ENCODE data around the gene DPEP1.
A peak's percentile ranks its signal among the peaks of the same experiment; 100 is the strongest.

The DPEP1 gene

DNA sequence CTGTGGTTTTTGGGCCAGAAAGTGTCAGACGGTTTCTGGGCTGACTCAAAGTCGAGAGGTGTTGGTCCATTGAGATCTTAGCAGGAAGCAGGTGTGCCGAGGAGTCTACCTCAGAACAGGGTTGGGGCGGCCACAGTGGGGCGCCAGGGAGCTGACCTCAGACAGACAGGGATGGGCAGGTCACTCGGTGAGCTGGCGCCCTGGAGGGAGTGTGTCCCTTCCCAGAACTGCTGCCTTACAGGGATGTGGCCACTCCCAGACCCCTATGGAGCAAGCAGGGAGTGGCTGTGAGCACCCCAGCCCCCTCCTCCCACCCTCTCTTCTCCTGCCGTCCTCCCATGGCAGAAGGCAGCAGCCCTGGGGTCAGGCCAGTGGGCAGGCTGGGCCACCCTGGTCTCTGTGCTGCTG, 14.0 kb upstream of the DPEP1 start:
- DNase-seq (ENCODE audit: low spot score), result no peak

DNA sequence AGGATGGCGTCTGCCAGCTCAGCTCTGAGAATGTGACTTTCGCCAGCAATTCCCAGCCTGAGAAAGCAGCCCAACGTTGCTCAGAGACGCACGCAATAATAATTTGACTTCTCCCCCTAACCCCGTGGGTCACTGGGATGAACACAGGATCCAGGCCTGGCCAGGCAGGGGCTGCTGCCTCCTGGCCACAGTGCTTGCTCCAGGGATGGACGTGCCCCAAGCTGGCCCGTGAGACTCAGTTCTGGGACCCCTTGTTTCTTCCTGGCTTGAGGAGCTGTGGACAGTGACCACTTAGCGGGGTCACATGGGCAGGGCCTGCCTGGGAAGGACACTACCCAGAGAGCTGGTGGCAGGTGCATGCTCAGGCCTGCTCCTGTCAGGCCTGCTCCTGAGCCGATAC, 13.5 kb upstream of the DPEP1 start:
- no peak for DNase-seq (ENCODE audit: low spot score)

DNA sequence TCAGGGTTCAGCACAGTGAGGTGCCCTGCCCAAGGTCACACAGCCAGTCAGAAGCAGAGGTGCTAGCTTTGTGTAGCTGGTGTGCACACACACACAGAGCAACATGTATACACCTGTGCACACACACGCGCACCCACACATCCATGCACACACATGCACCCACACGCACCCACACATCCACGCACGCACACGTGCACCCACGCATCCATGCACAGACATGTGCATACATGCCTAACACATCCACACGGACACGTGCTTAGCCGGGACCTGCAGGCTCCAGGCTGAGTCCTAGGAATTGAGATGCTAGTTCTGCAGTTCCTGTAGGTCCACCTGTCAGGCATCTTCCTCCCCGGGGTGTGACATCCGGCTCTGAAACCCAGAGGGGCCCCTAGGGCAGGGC, 13.0 kb upstream of the DPEP1 start:
- no peak for DNase-seq (ENCODE audit: low spot score)

DNA sequence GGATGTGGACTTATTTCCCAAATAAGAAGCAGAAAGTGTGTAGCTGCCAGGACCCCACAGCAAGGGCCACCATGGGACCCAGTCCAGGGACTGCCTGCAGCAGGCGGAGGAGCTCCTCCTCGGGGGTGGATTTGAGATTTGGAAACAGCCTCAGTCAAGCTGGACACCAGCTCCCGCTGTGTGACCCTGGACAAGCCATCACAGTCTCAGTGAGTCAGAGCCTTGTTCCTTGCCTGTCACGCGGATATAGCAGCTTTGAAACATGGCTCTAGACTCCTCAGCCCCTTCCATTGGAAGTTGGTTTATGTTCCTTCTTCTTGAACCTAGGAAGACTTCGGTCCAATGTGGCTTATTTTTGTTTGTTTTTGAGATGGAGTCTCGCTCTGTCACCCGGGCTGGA, 12.5 kb upstream of the DPEP1 start:
- no peak for DNase-seq (ENCODE audit: low spot score)

DNA sequence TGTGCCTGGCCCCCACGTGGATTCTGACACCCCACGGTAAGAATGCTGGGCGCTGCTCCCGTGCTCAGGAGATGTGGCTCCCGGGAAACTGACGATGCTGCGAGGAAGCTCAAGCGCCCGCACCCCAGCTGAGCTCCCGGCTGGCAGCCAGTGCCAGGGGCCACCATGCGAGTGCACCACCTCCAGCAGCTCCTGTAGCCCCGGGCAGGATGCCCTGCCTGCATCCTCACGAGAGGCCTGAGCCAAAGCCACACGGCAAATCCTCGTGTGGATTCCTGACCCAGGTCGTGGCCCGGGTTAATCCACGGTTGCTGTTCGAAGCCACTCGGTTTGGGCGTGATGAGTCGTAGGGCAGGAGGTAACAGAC, 11.6 kb upstream of the DPEP1 start:
- DNase-seq (ENCODE audit: low spot score), result no peak

DNA sequence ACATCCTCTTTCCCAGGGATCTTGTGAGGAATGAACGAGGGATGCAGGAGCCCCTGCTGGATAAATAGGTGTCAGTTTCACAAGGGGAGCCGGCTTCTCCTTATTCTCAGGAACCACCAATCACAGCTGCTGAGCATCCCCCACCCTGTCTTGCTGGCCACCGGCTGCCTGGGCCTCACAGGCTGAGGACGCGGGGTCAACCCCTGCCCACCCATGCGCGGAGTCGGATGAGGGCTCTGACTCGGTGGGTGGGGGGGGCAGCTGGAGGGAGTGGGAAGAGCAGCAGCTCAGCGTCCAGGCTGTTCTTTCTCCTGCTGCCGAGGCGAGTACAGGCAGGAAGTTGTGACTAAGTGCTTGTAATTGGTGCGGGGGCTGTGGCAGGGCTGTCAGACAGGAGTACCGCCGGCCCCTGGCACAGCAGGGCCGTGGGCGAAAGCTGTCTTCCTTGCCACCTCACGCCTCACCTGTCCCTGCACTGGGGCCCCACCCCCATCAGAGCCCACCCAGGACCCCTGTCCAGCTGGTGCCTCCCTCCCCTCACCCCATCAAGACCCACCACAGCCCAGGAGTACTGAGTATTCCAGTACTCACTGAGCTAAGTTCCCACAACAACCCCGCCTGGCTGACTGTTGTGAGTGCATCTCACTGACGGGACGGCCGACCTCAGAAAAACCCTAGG, 11.0 kb upstream of the DPEP1 start:
- DNase-seq (ENCODE audit: low spot score), result peak; percentile 58

DNA sequence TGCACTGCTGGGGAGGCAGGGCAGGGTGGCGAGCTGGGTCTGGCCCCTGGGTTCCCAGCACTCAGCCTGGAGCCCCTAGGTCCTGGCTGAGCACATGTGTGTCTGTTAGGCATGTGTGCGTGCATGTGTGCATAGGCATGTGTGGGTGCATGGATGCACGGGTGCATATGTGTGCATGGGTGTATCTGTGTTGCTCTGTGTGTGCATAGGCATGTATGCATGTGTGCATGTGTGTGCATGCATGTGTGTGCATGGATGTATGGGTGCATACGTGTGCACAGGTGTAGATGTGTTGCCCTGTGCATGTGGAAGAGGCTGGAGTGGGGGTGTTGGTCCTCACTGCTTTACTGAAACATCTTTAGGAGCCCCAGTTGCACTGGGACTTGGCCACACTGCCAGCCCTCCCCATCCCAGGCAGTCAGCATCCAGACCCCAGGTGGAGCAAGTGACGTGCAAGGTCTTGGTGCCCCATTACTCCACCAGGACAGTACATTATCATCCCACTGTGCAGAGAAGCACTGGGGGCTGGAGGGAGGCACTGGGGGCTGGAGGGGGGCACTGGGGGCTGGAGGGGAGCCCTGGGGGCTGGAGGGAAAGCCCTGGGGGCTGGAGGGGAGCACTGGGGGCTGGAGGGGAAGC, 10.4 kb upstream of the DPEP1 start:
- DNase-seq (ENCODE audit: low spot score), result no peak

DNA sequence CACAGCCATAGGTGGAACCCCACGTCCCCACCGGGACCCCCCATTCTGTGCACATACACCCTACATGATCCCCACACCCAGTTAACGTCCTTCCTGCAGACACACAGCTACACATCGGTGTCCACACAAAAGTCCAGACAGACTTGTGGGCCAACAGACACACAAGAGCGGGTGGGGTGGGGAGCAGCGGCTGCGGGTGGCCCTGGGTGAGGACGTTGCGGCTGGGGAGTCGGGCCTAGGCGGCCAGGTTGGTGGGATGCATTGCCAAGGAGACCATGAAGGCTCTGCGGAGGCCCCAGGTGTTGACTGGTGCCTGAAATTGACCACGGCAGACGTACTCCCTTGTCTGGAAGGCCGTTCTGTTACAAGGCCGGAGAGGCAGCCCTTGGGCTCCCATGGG, 8.7 kb upstream of the DPEP1 start:
- no peak for DNase-seq (ENCODE audit: low spot score)

DNA sequence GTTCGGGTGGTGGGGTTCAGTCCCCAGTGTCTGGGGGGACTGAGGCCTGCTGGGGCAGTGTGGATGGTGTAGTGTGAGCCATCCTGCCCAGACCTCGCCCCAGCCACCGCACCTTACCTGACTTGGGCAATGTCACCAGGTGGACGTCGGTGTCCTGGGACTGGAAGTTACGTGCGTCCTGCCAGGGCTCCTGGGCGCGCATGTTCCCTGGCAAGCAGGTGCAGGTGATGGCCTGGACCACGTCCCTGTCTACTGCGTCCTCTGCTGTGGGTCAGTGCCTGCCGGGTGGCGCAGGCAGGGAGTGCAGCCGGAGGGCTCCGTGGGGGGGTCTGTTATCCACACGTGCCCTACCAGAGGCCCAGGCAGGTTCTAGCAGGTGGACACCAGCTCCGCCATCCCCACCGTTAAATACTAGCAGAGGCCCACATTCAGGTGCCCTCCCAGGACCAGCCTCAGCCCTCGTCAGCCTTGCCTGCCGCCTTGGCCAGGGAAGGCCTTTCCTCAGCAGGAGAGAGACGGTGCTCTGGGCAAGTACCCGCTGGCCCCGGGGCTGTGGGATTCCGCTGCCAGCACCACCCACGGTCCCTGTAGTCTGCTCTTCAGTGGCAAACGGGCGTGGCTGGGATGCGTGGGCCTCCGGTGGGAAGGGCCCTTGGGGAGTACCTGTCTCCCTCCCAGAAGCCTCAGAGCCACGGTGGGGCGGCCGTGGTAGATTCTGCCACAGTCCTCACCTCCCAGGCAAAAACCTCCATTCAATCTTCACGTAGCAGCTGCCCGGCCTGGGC, 8.1 kb upstream of the DPEP1 start:
- DNase-seq (ENCODE audit: low spot score), result no peak

DNA sequence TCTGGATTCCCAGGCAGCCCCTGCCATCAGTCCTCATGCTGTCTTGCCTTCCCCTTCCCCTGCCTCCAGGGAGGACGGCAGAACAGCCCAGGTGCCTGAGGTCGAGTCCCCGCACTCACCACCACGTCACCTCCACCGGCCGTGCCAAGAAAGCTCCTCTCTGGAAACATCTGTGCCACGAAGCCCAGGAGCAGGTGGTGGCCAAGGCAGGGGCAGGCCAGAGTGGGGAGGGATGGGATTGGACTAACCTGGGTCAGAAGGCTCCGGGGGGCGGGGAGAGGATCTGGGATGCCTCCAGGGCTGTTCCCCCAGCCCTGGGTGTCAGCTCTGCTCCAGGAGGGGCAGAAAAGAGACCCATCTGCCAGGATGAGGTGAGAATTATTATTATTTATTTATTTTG, 7.4 kb upstream of the DPEP1 start:
- no peak for DNase-seq (ENCODE audit: low spot score)

DNA sequence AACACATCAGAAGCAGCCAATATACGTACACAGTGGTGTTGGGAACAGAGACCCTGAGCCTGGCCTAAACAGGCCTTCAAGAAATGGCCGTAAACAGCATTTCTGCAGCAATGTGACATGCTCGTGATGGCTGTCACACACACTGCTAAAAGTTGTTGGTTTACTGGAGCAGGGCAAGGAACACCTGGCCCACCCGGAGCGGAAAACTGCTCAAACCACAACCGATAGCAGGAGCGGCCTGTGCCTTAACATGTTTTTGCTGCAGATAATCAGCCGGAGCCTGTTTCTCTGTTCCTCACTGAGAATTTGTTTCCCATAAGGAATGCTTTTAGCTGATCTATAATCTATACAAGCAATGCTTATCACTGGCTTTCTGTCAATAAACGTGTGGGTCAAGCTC, 6.0 kb upstream of the DPEP1 start:
- DNase-seq (ENCODE audit: low spot score), result no peak

DNA sequence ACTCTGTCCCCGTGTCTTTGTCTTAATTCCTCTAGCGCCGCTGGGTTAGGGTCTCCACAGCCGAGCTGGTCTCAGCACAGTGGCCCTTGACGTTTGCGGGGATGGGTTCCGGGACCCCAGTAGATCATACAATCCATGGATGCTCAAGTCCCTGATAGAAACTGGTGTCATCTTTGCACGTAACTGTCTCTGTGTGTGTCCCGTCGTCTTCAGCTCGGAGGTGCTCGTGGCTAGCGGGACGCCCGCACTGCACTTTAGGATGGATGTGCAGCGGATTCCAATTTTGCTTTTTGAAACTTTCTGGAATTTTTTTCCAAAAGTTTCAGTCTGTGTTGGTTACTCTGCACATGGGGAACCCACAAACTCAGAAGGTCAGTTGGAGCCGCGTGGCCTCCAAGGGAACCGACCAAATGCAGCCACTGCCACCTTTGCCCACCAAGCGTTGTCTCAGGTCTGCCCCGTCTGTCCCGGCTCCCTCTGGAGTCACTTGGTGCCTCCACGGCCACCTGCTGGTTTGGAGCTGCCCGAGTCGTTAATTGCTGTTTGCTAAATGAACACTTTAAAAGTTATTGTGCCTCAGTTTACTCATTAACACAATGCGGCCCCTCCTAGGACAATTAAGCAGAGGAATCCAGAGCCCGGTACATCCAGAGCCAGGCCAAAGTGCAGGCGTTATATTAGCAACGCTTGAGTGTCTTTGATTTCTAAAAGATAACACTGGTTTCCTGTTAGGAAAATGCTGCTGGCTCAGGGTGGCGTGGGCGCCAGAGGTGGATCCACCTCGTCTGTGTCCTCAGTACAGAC, 5.3 kb upstream of the DPEP1 start:
- DNase-seq (ENCODE audit: low spot score), result no peak

DNA sequence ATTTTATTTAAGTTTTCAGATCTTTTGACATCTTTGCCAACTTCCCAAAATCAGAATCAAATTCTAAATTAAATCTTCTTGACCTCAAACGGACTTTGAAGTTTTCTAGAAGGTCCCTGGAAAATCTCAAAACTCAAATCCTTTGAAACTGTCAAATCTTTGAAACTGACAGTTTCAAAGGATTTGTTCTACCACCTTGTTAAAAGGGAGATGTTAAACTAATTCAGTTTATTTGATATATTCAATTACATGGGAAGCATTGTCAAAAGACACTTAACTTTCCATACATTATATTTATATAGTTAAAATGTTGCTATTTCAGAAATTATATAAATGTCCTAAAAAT, 3.4 kb upstream of the DPEP1 start:
- DNase-seq (ENCODE audit: low spot score), result no peak

DNA sequence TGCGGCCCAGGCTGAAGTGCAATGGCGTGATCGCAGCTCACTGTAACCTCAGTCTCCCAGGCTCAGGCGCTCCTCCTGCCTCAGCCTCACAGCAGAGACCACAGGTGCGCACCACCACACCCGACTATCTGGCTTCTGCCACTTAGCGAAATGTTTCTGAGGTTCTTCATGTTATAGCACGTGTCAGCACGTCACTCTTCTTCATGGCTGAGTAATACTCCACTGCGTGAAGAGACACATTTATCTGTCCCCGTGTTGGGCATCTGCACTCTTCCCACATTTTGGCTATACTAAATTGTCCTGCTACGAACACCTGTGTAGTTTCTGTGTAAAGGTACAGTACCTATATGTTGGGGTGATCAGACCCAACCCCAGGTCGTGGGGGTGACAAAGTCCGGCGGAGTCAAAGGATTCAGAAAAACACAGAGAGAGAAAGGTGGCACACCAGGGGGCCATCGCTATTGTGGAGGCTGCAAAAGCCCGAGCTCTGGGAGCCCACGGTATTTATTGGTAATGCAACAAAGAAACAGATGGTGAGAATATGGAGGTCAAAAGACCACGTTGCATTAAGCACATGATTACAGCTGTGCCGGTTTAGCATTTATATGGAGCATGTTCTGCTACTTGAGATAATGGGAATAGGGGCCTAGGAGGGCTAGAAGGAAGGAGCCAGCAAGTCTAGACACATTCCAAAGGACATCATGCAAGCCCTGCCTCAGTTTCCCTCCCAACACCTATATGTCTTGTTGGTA, 851 bp upstream of the DPEP1 start:
- no peak for DNase-seq (ENCODE audit: low spot score)

DNA sequence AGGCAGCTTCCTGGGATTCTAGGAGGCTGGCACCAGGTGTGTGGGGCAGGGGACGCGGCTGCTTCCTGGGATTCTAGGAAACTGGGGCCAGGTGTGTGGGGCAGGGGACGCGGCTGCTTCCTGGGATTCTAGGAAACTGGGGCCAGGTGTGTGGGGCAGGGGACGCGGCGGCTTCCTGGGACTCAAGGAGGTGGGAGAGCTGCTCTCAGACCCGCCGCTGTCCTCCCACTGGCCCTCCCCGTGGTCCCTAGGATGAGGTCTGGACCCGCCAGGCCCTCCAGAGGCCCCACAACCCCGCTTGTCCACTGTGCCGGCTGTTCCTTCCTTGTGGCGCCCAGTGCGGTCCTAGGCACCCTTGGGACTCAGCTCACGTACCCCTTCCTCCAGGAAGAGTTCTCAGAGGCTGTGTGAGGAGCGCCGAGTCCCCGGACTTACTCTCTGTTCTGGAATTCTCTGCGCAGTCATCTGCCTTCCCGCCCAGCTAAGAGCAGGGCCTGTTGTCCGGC, 565 bp downstream of the DPEP1 start:
- DNase-seq (ENCODE audit: low spot score), result no peak

DNA sequence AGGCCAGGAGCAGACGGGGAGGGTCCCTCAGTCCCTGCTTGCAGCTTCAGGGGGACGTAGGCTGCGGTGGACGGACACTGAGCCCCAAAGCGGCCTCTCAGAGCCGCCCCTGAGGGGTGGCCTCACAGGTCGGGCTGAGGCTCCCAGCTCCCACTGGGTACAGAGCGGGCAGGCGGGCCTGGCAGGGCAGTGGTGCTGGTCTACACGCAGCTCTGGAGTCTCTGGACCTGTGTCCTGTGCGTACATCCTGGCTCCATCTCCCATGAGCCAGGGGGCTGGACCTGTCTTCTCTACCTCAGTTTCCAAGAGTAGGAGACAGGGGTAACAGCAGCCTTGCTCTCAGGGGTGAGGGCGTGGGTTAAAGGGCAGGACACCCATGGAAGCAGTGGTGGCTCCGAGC, 1.7 kb downstream of the DPEP1 start:
- DNase-seq (ENCODE audit: low spot score), result no peak

DNA sequence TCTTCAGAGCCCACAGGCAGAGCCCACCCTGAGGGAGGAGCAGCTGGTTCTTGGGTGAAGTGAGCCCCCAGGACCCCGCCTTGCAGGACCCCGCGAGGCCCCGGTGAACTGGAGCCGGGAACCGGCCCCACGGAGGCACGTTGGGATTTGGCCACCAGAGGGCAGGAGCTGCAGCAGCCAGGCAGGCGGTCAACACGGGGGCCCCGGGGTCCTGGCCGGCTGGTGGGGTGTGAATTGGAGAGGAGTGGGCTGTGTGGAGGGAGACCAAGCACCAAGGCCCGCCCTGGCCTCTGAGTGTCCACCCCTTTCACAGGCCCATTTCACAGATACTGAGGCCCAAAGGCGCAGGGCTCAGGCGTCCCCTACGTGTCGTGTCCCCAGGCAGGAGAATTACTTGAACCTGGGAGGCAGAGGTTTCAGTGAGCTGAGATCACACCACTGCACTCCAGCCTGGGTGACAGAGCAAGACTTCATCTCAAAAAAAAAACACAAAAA, 2.2 kb downstream of the DPEP1 start:
- peak; percentile 28 for DNase-seq (ENCODE audit: low spot score)

DNA sequence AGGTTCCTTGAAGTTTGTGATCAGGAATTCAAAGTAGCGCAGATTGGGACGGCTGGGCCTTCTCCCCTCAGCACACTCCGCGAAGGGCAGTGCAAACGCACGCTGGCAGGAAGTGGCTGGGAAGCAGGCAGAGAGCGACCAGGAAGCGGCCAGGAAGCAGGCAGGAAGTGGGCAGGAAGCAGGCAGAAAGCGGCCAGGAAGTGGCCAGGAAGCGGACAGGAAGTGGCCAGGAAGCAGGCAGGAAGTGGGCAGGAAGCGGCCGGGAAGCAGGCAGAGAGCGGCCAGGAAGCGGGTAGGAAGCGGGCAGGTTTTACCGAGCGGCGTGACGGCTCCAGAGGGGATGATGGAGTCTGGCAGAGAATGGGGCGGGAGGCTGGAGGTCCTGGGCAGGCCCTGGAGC, 3.2 kb downstream of the DPEP1 start:
- no peak for DNase-seq (ENCODE audit: low spot score)

DNA sequence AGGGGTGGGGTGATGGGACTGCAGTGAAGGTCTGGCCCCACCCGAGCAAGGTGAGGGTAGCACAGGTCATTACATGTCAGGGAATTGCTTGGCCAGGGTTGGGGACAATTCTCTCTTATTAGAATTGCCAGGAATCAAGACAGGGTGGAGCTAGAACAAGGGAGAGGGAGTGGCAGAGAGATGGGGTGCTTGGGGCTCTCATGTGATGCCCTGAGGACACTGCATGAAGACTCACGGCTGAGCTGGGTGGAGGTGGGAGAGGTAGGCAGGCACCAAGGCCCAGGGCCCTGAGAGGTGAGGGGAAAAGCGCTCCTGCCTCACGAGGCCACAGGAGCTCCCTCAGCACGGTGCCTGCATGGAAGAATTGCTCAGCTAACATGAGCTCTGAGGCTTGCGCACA, 3.6 kb downstream of the DPEP1 start:
- DNase-seq (ENCODE audit: low spot score), result no peak

DNA sequence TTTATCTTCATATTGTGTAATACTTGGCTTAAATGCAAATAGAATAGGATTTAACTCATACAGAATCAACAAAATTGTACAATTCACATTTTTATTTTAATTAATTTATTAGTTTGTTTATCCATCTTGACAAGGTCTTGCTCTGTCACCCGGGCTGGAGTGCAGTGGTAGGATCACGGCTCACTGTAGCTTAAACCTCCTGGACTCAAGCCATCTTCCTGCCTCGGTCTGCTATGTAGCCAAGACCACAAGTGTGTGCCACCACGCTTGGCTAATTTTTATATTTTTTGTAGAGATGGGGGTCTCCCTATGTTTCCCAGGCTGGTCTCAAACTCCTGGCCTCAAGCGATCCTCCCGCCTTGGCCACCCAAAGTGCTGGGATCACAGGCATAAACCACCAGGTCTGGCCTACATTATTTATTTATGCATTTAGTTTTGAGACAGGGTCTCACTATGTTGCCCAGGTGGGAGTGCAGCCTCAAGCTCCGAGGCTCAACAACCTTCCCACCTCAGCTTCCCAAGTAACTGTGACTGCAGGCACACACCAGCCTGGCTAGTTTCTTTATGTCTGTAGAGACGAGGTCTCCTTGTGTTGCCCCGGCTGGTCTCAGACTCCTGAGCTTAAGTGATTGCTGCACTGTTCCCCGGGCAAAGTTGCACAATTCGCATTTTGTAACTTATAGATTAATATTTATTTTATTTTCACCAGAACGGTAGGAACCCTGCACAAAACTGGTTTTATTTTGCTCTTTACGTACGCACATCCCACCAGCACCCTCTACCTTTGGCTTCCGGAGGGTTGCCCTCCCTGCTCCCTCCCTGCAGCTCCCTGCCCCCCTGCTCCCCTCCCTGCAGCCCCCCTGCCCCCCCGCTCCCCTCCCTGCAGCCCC, 4.9 kb downstream of the DPEP1 start:
- DNase-seq (ENCODE audit: low spot score), result no peak

DNA sequence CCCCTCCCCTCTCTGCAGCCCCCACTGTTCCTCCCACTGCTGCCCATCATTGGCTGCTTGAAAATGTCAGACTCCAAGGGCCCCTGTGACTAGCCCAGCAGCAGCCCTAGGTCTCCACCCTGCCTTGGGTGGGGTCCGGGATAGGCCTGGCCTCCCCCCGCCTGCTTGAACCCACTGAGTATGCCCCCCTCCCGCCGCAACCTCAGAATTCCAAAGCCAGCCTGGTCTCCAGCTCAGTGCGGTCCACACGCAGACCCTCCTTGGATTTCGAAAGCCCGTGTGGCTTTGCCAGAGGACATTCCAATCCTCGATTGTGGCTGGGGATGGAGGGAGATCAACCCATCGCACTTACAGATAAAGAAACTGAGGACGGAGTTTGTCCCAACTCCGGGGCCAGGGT, 6.4 kb downstream of the DPEP1 start:
- DNase-seq (ENCODE audit: low spot score), result no peak

Measured in CD4-positive, alpha-beta T cell treated with Interleukin-15 for 4 hours (primary cell).